Activated T-cell treated with anti-CD3 and anti-CD28 coated beads, Interleukin-2, amount 50 U/mL, for 4 hours (primary cell): ENCODE data around the gene ZFAND6. TPM values are rescaled to one million over a fixed set of nuclear protein-coding genes. Genes with fewer than 3 reads are reported as not detected.
"Not testable (repeated sequence)": the region's sequence is repeated elsewhere in the genome, so short reads cannot be mapped to it uniquely, and the experiment has no call there.

Experiments used
- ATAC-seq, 2 donors: fragments of 200-7000 bp; cut with Tn5 transposase; one replicate each; pipeline ENCODE4 v1.10.0; 2021
- DNase-seq: peaks from one replicate; pipeline ENCODE4 v3.0.0-alpha.2; 2020
- H3K27me3 Mint-ChIP-seq: one replicate; pipeline ENCODE4 v1.8.0; 2021; ENCODE audit warnings: low read depth, mixed read lengths
- H3K36me3 Mint-ChIP-seq: one replicate; pipeline ENCODE4 v1.8.0; 2022; ENCODE audit warnings: mixed read lengths; ENCODE audit not compliant: insufficient read depth
- H3K4me1 Mint-ChIP-seq: one replicate; pipeline ENCODE4 v1.8.0; 2021; ENCODE audit warnings: low read depth, mixed read lengths
- H3K4me3 Mint-ChIP-seq: one replicate; pipeline ENCODE4 v1.8.0; 2021; ENCODE audit warnings: mild to moderate bottlenecking, moderate library complexity, mixed read lengths
- H3K9me3 Mint-ChIP-seq: one replicate; pipeline ENCODE4 v1.8.0; 2021; ENCODE audit warnings: mixed read lengths
- total RNA-seq, 3 donors: library from RNA; stranded (reverse); gene quantifications; one replicate each; pipeline ENCODE4 v1.2.1, GENCODE V29; 2021

Gene ZFAND6
- total RNA-seq, result 10 to 100 TPM; 21.9 to 24.7 (median 22.9) TPM

GRCh38 chr15:80058851-80059785 lies at the start of gene ZFAND6:
ZFAND6 (plus strand) TSS chr15:80059676; CDS start chr15:80120345, 60,669 bp downstream.
- DNase-seq (peak; percentile 94), ATAC-seq (peak; percentile 89 to 92)
- Mint-ChIP-seq H3K27me3 (peaks cover 1% of the 10 kb centered on the region), H3K36me3 (no peaks in the 10 kb centered on the region), H3K4me1 (peaks cover 30% of the 10 kb centered on the region), H3K9me3 (no peaks in the 10 kb centered on the region), H3K4me3 (peak within 1 kb of the TSS; percentile 90)

- Mint-ChIP-seq H3K4me1 (peaks cover 2% of the 10 kb centered on the region), H3K4me3 (no peak overlapping the region), H3K9me3 (no peaks in the 10 kb centered on the region), H3K36me3 (no peaks in the 10 kb centered on the region), H3K27me3 (no peaks in the 10 kb centered on the region)
- DNase-seq, result no peak
- ATAC-seq, result no peak
These were observed 49.3 kb upstream of the ZFAND6 start for GRCh38 chr15:80010131-80010673.

GRCh38 chr15:80011041-80011523 lies 48.4 kb upstream of the ZFAND6 start:
- ATAC-seq, result peak; percentile 63 to 70
- H3K4me1 Mint-ChIP-seq, H3K4me3 Mint-ChIP-seq, H3K9me3 Mint-ChIP-seq, H3K27me3 Mint-ChIP-seq, DNase-seq, H3K36me3 Mint-ChIP-seq: not testable (repeated sequence)

- H3K4me1 Mint-ChIP-seq, result peaks cover 2% of the 10 kb centered on the region
- no peaks in the 10 kb centered on the region for H3K9me3 Mint-ChIP-seq
- H3K36me3 Mint-ChIP-seq, result no peaks in the 10 kb centered on the region
- DNase-seq (no peak), ATAC-seq (no peak)
- no peak overlapping the region for H3K4me3 Mint-ChIP-seq
- H3K27me3 Mint-ChIP-seq, result no peaks in the 10 kb centered on the region
These were observed 47.9 kb upstream of the ZFAND6 start for GRCh38 chr15:80011596-80011995.

GRCh38 chr15:80012060-80012726 lies 47.3 kb upstream of the ZFAND6 start:
- ATAC-seq (no peak), DNase-seq (no peak)
- peaks cover 2% of the 10 kb centered on the region for H3K4me1 Mint-ChIP-seq
- H3K36me3 Mint-ChIP-seq, result no peaks in the 10 kb centered on the region
- no peaks in the 10 kb centered on the region for H3K9me3 Mint-ChIP-seq
- H3K27me3 Mint-ChIP-seq, result no peaks in the 10 kb centered on the region
- no peak overlapping the region for H3K4me3 Mint-ChIP-seq

GRCh38 chr15:80014186-80014585 lies 45.3 kb upstream of the ZFAND6 start:
- not testable (repeated sequence) for H3K27me3 Mint-ChIP-seq, H3K36me3 Mint-ChIP-seq, H3K4me1 Mint-ChIP-seq, H3K4me3 Mint-ChIP-seq, H3K9me3 Mint-ChIP-seq, DNase-seq, ATAC-seq

GRCh38 chr15:80015156-80015555 lies 44.3 kb upstream of the ZFAND6 start:
- Mint-ChIP-seq H3K4me3 (no peak overlapping the region), H3K36me3 (no peaks in the 10 kb centered on the region), H3K4me1 (peaks cover 2% of the 10 kb centered on the region), H3K9me3 (no peaks in the 10 kb centered on the region), H3K27me3 (no peaks in the 10 kb centered on the region)
- no peak for DNase-seq
- ATAC-seq, result no peak

- not testable (repeated sequence) for DNase-seq, H3K4me3 Mint-ChIP-seq, ATAC-seq, H3K9me3 Mint-ChIP-seq, H3K4me1 Mint-ChIP-seq, H3K27me3 Mint-ChIP-seq, H3K36me3 Mint-ChIP-seq
These were observed 43.0 kb upstream of the ZFAND6 start for GRCh38 chr15:80016506-80016905.

GRCh38 chr15:80017139-80017538 lies 42.3 kb upstream of the ZFAND6 start:
- H3K9me3 Mint-ChIP-seq, DNase-seq, ATAC-seq, H3K36me3 Mint-ChIP-seq, H3K4me1 Mint-ChIP-seq, H3K4me3 Mint-ChIP-seq, H3K27me3 Mint-ChIP-seq: not testable (repeated sequence)

- peaks cover 6% of the 10 kb centered on the region for H3K9me3 Mint-ChIP-seq
- H3K4me1 Mint-ChIP-seq, result peaks cover 3% of the 10 kb centered on the region
- DNase-seq, result no peak
- no peaks in the 10 kb centered on the region for H3K36me3 Mint-ChIP-seq
- ATAC-seq, result no peak
- no peak overlapping the region for H3K4me3 Mint-ChIP-seq
- peaks cover 9% of the 10 kb centered on the region for H3K27me3 Mint-ChIP-seq
These were observed 40.2 kb upstream of the ZFAND6 start for GRCh38 chr15:80019168-80019745.

GRCh38 chr15:80020149-80020548 lies 39.3 kb upstream of the ZFAND6 start:
- ATAC-seq, H3K9me3 Mint-ChIP-seq, DNase-seq, H3K4me1 Mint-ChIP-seq, H3K4me3 Mint-ChIP-seq, H3K27me3 Mint-ChIP-seq, H3K36me3 Mint-ChIP-seq: not testable (repeated sequence)

GRCh38 chr15:80020731-80021130 lies 38.7 kb upstream of the ZFAND6 start:
- DNase-seq (no peak), ATAC-seq (no peak)
- H3K9me3 Mint-ChIP-seq, result peaks cover 6% of the 10 kb centered on the region

GRCh38 chr15:80026310-80026709 lies 33.2 kb upstream of the ZFAND6 start:
- Mint-ChIP-seq H3K36me3 (no peaks in the 10 kb centered on the region), H3K4me3 (no peak overlapping the region), H3K9me3 (peaks cover 6% of the 10 kb centered on the region), H3K4me1 (peaks cover 16% of the 10 kb centered on the region), H3K27me3 (peaks cover 9% of the 10 kb centered on the region)
- DNase-seq (no peak), ATAC-seq (no peak)

More at GRCh38 chr15:80020731-80021130, 38.7 kb upstream of the ZFAND6 start:
- Mint-ChIP-seq H3K36me3 (no peaks in the 10 kb centered on the region), H3K4me3 (no peak overlapping the region), H3K27me3 (peaks cover 9% of the 10 kb centered on the region), H3K4me1 (peaks cover 3% of the 10 kb centered on the region)

GRCh38 chr15:80026754-80027153 lies 32.7 kb upstream of the ZFAND6 start:
- DNase-seq (no peak), ATAC-seq (no peak)
- Mint-ChIP-seq H3K4me3 (no peak overlapping the region), H3K4me1 (peaks cover 21% of the 10 kb centered on the region), H3K36me3 (no peaks in the 10 kb centered on the region), H3K27me3 (peaks cover 9% of the 10 kb centered on the region), H3K9me3 (peaks cover 6% of the 10 kb centered on the region)
